ENCODE results near the gene NEAT1.
"Not testable (repeated sequence)": the region's sequence is repeated elsewhere in the genome, so short reads cannot be mapped to it uniquely, and the experiment has no call there.

Gene NEAT1

DNA sequence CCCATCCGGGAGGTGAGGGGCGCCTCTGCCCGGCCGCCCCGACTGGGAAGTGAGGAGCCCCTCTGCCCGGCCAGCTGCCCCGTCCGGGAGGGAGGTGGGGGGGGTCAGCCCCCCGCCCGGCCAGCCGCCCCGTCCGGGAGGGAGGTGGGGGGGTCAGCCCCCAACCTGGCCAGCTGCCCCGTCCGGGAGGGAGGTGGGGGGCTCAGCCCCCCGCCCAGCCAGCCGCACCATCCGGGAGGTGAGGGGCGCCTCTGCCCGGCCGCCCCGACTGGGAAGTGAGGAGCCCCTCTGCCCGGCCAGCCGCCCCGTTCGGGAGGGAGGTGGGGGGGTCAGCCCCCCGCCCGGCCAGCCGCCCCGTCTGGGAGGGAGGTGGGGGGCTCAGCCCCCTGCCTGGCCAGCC lies 28.7 kb downstream of the NEAT1 start:
- DNase-seq (ENCODE audit: low spot score) = not testable (repeated sequence)

DNA sequence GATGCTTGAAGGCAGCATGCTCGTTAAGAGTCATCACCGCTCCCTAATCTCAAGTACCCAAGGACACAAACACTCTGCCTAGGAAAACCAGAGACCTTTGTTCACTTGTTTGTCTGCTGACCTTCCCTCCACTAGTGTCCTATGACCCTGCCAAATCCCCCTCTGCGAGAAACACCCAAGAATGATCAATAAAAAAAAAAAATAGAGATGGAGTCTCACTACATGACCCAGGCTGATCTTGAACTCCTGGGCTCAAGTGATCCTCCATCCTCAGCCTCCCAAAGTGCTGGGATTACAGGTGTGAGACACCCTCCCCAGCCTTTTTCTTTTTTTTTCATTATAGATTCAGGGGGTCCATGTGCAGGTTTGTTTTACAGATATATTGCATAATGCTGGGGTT lies 29.7 kb downstream of the NEAT1 start:
- DNase-seq (ENCODE audit: low spot score) = not testable (repeated sequence)

DNA sequence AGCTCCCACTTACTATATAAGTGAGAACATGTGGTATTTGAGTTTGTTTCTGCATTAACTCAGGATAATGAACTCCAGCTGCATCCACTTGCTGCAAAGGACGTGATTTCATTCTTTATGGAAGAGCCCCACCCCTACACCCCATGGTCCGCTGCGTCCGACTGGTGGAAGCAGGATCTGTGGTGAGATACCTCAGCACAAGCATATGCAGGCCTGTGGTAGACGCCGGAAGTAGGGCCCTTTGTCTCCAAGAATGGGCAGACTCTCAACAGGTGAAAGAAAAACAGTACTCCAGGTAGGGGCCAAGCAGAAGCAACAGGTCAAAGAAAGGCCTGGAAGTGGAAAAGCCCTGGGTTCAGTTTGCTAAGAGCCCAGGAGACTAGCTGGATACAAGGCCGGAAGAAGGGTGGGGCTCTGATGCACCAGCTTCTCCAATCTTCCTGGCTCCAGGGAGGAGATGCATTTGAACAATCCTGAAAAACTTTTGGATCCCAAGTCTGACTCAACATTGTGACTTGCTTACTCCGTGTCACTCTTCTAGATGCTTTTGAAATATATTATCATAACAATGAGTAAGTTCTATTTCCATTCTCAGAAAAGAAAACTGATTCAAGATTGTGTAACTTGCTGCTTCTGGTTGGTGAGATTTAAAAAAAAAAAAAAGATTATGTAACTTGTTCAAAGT lies 30.4 kb downstream of the NEAT1 start:
- DNase-seq (ENCODE audit: low spot score) = no peak

DNA sequence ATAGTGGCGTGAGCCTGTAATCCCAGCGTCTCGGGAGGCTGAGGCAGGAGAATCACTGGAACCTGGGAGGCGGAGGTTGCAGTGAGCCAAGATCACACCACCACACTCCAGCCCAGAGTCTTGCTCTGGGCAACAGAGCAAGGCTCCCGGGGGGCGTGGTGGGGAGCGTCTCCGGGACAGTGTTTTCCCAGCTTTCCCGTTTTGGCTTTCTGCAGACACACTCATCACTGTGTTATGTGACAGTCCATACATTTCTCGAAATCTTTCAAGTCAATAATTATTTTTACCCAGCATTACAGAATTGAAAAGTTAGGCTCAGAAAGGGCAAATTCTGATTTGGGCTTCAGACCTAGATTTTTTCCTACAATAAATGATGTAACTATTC lies 31.7 kb downstream of the NEAT1 start:
- DNase-seq (ENCODE audit: low spot score) = no peak

DNA sequence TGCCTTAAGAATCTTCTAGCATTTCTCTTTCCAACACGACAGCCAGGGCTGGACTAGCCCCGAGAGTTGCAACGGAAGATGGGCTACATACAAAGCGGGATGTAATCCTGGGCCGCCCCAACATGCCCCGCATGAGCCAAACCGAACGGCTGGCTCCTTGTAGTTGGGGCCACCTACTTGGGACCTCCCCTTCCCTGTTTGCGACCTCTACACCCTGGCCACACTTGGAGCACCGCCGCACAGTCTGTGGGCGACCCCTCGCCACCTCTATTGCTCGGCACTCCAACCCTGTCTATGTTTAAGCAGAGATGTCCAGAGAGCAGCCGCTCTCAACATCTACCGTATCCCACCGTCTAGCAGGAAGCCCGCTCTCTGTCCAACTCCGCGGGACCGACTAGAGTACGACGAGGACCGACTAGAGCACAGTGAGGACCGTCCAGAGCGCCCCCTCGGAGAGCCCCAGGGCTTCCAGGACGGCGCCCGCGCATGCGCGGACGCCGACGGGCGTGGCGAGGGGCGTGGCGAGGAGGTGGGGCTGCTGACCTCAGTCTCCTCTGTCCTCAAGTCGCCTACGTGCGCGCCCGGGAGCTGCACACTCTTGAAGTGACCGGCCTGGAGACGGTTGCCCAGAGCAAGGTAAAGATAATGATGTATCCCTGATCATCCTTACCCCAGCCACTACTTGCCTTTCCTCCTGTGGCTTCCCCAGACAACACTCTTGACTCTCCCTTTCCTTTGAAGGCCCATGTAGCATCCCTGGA lies 32.3 kb downstream of the NEAT1 start:
- peak; percentile 76 for DNase-seq (ENCODE audit: low spot score)

DNA sequence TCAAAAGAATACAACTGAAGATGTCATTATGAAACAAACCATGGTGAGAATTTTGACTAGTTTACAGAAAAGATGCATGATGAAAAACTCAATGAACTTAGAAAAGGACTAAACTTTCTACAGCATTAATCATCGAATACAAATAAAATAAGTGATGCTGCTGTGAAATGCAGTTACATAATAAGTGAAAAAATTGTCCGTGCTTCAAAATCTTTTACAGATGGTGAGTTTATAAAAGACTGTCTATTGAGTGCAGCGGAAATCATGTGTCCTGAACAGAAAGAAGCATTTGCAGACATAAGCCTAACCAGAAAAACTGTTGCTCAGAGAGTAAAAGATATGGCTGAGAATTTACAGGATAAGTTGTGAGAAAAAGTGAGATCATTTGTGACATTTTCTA lies 33.8 kb downstream of the NEAT1 start:
- no peak for DNase-seq (ENCODE audit: low spot score)

DNA sequence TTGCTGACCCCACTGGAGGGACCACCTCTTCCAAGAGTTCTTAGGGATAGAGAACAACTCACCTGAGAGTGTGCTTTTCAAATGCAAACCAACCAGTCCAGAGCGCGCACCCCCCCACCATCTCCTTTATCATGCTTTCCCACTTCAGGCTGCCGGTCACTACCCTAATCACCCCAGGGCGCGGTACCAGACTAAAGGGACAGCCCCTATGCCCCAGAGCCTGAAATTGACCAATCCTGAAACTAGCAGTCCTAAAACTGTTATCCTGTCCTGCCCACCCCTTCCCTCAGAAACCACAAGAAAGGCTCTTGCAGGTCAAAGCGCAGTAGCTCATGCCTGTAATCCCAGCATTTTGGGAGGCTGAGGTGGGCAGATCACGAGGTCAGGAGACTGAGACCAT lies 37.0 kb downstream of the NEAT1 start:
- no peak for DNase-seq (ENCODE audit: low spot score)

DNA sequence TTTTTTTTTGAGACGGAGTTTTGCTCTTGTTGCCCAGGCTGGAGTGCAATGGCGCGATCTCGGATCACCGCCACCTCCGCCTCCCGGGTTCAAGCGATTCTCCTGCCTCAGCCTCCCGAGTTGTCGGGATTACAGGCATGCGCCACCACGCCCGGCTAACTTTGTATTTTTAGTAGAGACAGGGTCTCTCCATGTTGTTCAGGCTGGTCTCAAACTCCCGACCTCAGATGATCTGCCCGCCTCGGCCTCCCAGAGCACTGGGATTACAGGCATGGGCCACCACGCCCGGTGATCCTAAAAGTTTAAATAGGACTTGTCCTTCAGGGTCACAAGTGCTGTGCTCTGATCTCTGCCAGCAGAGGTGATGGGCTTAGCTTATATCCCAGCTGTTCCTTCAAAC lies 42.9 kb downstream of the NEAT1 start:
- DNase-seq (ENCODE audit: low spot score) = not testable (repeated sequence)

DNA sequence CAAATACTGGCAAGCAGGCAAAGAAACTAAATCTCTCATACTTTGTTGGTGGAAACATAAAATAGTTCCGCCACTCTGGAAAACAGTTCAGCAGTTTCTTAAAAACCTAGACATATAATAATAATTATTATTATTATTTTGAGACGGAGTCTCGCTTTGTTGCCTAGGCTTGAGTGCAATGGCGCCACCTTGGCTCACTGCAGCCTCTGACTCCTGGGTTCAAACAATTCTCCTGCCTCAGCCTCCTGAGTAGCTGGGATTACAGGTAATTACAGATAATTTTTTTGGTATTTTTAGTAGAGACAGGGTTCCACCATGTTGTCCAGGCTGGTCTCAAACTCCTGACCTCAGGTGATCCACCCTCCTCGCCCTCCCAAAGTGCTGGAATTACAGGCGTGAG lies 44.7 kb downstream of the NEAT1 start:
- DNase-seq (ENCODE audit: low spot score) = not testable (repeated sequence)

DNA sequence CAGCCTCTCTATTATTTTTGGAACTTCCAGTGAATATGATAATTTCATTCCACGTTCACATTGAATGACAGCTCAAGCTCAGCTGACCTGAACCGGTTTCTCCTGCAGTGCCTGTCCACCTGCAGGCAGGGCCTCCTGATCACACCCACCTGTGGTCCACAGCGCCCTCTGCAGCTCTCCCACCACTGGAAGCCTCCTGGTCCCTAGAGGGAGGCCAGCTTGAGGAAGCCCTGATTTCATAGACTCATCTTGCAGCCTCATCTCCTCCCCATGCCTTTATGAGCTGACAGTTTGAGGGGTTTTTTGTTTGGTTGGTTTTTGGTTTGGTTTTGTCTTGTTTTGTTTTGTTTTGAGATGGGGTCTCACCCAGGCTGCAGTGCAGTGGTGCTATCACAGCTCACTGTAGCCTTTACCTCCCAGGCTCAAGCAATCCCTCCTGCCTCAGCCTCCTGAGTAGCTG lies 46.3 kb downstream of the NEAT1 start:
- peak; percentile 73 for DNase-seq (ENCODE audit: low spot score)

DNA sequence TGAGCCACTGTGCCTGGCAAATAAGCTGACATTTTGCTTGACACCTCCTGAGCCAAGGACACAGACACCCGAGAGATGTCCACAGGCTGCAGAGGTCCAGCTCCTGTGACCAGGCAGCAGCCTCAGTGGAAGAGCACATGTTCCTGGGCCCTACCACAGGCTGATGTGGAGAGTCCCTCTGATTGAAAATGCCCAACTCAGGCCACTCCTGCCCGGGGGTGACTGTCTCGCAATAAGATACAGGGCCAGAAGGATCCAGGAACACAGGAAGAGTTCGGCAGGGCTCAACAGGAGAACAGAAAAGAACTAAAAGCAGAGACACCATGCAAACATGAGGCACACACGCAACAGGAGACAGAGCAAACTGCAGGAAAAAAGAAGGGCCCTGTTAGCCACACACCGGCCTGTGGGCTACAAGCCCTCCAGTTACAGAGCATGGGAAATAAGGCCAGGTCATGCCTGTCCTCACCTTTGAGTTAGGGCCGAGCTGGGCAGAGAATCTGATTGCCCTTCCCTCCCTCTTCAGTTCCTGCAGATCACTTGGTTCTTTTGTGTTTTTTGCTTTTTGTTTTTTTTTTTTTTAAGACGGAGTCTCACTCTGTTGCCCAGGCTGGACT lies 47.9 kb downstream of the NEAT1 start:
- DNase-seq (ENCODE audit: low spot score) = no peak

DNA sequence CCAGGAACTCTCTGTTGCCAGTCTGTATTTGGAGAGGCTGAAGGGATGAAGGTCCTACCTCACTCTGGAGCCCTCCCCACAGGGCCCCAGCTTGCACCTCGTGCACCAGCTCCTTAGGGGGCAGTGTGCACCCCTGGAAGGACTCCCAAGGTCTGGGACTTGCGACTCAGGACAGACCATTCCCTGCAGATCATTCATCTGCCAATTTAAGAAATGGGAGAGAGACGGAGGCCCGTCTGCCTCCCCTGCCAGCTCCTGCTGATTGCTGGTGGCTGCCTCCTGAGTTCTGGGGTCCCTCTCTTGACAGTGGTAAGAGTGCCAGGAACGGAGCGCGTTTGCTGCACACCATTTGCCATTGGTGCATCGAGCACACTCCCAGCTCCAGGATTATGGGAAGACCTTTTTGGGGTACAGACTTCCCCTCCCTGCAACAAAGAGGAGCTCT lies 48.9 kb downstream of the NEAT1 start:
- DNase-seq (ENCODE audit: low spot score) = no peak

DNA sequence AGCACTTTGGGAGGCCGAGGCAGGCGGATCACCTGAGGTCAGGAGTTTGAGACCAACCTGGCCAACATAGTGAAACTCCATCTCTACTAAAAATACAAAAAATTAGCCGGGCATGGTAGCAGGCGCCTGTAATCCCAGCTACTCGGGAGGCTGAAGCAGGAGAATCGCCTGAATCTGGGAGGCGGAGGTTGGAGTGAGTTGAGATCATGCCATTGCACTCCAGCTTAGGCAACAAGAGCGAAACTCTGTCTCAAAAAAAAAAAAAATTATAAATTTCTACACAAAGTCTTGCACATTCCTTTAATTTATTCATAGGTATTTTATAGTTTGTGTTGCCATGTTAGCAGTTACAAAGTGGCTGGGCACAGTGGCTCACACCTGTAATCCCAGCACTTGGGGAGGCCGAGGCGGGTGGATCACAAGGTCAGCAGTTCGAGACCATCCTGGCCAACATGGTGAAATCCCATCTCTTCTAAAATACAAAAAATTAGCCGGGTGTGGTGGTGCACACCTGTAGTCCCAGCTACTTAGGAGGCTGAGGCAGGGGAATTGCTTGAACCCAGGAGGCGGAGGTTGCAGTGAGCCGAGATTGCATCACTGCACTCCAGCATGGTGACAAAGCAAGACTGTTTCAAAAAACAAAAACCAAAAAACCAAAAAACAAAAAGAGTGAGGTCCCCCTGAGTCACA lies 50.1 kb downstream of the NEAT1 start:
- not testable (repeated sequence) for DNase-seq (ENCODE audit: low spot score)

DNA sequence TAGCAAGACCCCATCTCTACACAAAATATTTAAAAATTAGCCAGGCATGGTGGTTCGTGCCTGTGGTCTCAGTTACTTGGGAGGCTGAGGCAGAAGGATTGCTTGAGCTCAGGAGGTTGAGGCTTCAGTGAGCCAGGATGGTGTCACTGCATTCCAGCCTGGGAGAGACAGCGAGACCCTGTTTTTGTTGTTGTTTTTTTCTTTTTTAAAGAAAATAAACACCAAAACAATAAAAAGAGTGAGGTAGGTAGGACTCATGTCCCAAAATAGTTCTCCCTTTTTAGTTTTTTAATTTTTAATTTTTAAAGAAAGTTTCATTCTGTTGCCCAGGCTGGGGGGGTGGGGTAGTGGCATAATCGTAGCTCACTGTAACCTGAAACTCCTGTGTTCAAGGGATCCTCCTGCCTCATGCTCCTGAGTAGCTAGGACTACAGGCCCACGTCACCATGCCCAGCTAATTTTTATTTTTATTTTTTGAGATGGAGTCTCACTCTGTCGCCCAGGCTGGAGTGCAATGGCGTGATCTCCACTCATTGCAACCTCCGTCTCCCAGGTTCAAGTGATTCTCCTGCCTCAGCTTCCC lies 50.8 kb downstream of the NEAT1 start:
- no peak for DNase-seq (ENCODE audit: low spot score)

DNA sequence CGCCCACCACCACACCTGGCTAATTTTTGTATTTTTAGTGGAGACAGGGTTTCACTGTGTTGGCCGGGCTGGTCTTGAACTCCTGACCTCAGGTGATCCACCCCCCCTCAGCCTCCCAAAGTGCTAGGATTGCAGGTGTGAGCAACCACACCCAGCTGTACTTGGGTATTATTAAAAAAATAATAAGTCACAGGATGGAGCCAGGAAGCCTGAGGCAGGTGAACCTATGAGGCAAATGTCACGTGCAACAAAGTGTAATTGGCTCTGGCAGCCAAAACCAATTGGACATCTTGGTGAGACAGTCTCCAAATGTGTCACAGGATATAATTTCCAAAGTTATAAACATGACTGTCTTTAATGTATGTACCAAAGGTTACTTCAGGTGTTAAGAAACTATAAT lies 52.3 kb downstream of the NEAT1 start:
- DNase-seq (ENCODE audit: low spot score) = no peak

DNA sequence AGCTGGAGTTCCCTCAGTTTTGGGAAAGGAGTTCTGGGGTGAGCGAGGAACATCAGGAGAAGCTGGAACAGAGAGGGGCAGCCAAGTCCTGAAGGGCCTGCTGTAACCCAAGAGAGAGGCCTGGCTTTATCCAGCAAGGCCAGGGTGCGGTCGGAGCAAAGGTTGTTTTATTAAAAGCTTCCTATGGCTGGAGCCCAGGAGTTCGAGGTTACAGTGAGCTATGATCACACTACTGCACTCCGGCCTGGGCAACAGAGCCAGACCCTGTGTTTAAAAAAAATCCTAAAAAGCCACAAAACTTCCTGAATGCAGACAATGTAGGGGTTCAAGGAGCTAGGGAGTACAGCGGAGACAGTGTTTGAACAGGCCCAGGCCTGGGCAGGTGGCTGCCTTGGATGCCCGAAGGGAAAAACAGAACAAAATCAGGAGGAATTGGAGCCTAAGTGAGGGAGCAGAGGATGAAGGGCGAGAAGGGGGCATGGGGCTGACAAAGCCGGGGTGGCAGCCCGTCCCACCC lies 54.1 kb downstream of the NEAT1 start:
- DNase-seq (ENCODE audit: low spot score) = no peak

DNA sequence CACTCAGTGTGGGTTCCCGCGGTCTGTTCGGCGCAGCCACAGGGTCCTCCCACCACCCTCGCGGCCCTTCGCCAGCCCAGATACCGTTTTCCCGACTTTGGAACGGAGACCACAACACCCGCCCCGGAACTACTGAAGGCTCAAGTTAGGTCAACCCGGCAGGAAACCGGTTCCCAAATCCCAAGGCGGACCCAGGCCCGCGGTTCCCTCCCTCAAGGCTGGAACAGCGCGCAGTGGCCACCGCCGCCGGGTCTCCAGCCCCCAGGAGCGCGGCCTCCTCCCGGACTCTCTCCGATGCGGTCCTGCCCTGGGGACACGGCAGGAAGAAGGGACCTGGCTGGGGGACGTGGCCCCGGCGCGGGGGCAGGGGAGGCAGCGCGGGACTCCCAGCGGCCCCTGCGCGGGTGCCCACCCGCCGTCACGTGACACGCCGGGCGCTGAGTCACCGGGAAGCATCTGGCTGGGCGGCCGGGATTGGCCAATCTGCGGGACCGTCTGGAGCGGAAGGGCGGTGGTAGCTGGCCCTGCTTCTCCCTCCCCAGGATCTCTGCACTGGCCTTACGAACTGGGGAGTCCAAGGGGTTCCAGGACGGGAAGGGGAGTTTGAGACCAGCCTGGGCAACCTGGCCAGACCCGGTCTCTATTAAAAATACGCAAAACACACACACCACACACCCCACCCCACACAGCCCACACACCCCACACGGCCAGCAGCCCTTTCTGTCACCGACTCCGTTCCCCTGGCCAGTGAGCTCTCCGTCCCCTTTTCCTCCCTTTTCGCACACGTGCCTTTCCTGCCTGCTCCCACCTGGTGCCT lies 54.8 kb downstream of the NEAT1 start:
- DNase-seq (ENCODE audit: low spot score) = peak; percentile 90

DNA sequence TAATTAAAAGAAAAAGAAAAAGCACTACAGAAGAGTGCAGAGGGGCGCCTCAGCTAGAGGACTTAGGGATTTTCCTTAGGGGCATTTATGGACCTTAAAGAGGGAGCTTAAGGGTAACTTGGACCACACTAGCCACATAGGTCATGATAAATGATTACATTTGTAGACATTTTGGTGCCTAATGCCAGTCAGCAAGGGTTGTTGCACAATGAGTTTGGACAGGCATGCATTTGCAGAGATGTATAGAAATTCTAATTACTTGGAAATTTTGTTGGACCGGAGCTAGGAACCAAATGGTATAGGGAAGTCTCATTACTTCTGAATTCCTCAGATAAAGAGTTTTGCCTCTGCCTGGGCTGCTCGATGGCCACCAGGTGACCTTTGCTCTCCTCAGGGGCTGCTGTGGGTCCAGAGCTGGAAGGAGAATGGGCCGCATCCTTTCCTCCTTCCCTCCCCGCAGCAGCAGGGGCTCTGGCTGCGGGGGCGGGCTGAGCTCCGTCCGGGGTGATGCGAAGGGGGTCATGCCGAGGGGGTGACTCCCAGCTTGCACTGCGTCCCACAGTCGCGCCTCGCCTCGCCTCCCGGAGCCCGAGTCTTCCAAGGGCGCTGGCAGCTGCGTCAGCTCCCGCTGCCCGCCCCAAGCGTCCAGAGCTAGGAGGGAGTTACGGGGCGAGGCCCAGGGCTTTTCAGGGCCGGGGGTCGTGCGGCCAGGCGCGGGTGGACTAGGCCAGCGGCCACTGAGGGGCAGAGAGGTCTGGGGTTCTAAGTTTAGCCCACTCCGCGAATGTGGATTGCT lies 56.0 kb downstream of the NEAT1 start:
- DNase-seq (ENCODE audit: low spot score) = no peak

DNA sequence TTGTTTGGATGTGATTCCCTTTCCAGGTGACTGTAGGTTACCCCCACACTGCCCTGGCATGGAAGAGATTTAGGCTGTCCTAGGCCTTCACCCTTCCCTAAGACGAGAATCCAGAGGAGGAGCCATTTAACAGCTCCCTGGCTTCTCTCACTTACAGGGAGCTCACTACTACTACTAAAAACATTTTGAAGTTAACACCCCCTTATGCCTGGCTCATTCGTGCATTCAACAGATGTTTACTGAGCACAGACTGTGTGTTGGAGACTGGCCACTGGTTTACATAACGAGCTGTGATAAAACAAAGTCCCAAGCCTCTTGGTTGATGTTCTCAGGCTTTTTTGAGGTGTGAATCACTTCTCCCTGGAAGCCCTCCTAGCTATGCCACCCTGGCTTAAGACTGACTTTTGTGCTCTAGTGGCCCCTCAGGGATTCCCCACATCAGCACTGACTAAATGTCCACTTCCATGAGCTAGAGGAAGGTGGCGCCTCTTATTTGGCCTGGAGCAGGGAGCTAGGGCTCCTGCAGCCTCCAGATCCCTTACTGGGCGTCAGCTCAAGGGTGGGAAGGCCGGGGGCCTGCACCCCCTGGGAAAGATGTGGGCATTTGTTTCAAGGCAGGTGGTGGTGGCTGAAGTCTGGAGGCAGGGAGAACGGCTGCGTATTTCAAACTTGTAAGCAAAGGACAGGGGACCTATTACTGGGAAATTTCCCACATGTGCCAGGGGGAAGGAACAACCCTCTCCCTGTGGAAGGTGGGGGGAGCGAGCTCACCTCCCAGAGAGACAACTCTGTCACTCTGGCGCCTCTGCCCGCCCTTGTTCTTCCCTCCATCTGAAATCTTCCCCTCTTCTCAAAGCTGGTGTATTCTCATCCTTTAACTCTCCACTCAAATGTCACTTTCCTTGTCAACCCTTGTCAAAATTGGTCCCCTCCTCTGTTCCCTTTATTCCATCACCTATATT lies 56.9 kb downstream of the NEAT1 start:
- DNase-seq (ENCODE audit: low spot score) = no peak
